Activated CD4-positive, alpha-beta T cell treated with anti-CD3 and anti-CD28 coated beads, Interleukin-2, amount 50 U/mL, for 48 hours (primary cell): ENCODE results near the gene PDLIM5.
"Not testable (repeated sequence)": the region's sequence is repeated elsewhere in the genome, so short reads cannot be mapped to it uniquely, and the experiment has no call there.

ENCODE experiments used
- DNase-seq, 2 experiments: peaks; one replicate each; pipeline ENCODE4 v3.0.0-alpha.2; 2020

Gene PDLIM5

GRCh38 chr4:94531991-94532789 is 80.4 kb downstream of the PDLIM5 start:
- no peak for DNase-seq

DNA sequence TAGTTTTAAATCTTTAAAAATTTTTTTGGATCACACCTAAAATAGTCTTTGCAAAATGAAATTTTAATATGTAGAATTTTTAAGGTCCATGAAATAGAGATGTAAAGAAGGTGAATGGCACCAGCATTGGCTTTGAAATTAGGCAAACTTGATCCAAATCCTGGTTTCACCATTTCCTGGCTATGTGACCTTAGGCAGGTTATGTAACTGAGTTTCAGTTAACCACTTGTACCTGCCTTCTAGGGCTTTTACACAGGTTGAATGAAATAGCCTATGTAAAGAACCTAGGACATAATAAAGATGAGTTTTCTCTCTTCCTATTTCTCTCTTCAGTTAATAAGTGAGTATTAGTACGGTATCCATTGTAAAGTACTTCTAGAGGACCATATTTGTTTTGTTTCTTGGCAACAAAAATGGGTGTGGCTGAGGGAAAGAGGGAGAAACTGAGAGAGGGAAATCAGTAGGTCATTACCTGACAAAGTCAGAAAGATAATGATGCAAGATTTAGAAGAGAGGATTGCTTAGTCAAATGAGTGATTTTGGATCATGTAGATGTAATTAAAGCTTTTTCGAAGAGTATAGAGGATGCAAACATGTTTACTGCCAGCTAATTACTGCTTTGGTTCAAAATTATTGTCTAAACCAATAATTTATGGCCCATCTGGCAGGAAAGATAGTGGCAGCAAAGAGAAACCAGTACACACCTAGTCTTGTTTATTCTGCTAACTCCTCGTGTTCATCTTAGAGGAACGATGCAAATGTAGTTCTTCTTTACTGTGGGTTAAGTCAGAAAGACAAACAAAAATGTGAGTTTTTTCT is 81.9 kb downstream of the PDLIM5 start:
- no peak for DNase-seq

DNA sequence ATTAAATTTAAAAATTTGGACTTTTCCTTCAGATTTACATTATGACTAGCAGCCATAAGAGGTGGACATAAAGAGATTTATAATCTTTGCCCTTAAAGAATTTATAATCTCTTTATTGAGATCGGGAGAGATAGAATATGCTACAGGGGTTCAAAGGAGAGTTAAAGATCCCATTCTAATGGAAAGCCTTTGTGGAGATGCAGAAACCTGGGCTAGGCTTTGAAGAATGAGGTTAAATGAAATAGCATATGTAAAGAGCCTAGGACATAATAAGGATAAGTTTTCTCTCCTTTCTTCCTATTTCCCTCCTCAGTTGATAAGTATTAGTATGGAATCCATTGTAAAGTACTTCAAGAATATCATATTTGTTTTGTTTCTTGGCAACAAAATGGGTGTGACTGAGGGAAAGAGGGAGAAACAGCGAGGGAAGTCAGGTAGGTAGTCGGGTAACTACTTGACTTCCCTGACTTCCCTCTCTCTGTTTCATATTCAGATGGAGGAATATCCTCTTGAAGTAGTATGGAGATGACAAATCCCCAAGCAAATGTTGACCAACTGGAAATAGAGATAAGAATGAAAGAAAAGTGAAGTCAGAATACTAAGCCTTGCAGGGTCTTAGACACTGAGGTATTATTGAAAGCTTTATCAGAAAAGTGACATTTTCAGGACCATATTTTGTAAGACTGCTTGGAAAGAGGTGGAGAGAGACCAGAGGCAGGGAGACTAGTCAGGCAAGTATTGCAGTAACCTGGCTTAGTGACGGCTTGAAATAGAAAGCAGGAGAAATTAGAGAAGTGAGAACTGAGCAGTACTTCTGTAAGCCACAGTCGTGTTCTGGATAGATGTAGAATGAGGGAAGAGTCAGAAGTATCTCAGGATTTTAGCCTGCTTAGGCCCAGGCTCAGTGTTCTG is 82.9 kb downstream of the PDLIM5 start:
- DNase-seq, result no peak

- no peak for DNase-seq
Observed at GRCh38 chr4:94536049-94536448, 84.3 kb downstream of the PDLIM5 start.

GRCh38 chr4:94536649-94537469 is 85.1 kb downstream of the PDLIM5 start:
- DNase-seq, result no peak

- DNase-seq, result no peak
Observed at GRCh38 chr4:94537921-94538628, 86.3 kb downstream of the PDLIM5 start.

- no peak for DNase-seq
Observed at GRCh38 chr4:94540476-94540875, 88.7 kb downstream of the PDLIM5 start.

GRCh38 chr4:94544811-94545210 is 93.1 kb downstream of the PDLIM5 start:
- no peak for DNase-seq

DNA sequence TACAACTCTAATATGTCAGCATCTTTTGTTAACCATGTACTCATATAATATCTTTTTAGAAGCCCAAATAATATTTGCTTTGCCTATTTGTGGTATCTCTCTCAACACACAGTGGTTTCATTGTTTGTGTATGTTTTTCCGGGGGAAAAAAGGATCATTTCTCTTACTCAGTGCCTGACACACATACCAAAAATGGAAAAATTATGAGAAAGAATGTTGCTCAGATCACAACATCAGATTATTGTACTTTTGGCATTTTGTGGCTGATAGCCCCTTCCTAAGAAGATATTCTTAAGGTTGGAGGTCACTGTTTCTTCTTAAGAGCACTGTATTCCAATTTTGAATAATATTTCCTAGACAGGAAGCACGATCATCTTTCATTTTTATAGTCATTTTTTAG is 93.6 kb downstream of the PDLIM5 start:
- no peak for DNase-seq

DNA sequence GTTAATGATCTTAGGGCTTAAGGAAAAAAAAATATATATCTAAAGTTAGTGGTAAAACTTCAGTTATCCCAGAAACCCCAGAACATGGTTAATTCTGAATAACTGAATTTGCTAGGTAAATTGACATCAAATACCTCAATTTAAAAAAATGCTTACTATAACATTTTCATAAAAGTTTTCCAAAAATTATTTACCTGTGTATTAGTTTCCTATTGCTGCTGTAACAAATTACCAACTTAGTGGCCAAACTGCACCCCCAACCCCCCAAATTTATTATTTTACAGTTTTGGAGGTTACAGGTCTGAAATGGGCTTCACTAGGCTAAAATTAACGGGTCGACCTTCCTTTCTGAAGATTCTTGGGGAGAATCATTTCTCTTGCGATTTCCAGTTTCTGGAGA is 95.2 kb downstream of the PDLIM5 start:
- no peak for DNase-seq

GRCh38 chr4:94548571-94548970 is 96.8 kb downstream of the PDLIM5 start:
- no peak for DNase-seq

DNA sequence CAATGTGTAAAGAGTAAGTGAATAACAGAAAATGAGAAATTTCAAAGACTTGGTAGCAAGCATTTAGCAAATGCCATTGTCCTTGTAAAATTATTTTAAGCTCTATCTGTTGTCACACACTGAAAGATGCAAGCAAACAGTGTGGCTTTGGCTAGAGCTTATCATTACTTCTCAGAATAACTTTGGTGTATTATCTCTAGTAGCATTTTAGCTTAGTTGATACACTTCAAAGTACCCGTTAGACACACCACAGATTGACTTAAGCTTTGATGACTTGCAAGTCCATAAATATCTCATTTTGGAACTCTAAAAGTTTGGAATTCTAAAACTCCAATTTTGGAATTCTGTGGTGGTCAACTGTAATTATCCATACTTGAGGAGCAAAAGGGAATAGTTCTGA is 98.6 kb downstream of the PDLIM5 start:
- no peak for DNase-seq

- no peak for DNase-seq
Observed at GRCh38 chr4:94550851-94551250, 99.1 kb downstream of the PDLIM5 start.

- DNase-seq, result no peak
Observed at GRCh38 chr4:94551643-94552564, 100.2 kb downstream of the PDLIM5 start.

GRCh38 chr4:94556047-94556446 is 104.3 kb downstream of the PDLIM5 start:
- DNase-seq, result not testable (repeated sequence)

DNA sequence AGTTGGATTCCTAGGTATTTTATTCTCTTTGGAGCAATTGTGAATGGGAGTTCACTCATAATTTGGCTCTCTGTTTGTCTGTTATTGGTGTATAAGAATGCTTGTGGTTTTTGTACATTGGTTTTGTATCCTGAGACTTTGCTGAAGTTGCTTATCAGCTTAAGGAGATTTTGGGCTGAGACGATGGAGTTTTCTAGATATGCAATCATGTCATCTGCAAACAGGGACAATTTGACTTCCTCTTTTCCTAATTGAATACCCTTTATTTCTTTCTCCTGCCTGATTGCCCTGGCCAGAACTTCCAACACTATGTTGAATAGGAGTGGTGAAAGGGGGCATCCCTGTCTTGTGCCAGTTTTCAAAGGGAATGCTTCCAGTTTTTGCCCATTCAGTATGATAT is 105.9 kb downstream of the PDLIM5 start:
- DNase-seq, result not testable (repeated sequence)

DNA sequence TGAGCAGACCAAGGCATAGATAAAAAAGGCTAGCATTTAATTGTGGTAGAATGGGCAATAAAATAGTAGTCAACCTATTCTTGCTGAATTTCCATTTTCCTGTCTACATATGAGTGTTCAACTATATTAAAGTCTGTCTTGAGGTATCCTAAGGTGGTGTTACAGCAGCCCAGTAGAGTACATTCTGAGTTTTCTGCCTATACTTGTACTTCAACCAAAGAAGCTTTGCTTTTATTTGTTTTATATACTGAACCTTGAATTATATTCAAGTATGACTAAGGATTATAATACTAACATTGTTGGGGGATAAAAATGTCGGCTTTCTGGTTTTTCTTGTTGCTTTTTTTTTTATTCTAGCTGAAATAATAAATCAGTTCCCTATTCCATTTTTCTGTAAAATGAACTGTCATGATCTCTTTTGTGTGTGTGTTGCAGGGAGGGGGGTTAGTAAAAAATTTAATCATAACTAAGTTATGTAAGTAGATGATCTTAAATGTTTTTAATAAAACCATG is 106.7 kb downstream of the PDLIM5 start:
- no peak for DNase-seq

- DNase-seq, result no peak
Observed at GRCh38 chr4:94559351-94559806, 107.6 kb downstream of the PDLIM5 start.

DNA sequence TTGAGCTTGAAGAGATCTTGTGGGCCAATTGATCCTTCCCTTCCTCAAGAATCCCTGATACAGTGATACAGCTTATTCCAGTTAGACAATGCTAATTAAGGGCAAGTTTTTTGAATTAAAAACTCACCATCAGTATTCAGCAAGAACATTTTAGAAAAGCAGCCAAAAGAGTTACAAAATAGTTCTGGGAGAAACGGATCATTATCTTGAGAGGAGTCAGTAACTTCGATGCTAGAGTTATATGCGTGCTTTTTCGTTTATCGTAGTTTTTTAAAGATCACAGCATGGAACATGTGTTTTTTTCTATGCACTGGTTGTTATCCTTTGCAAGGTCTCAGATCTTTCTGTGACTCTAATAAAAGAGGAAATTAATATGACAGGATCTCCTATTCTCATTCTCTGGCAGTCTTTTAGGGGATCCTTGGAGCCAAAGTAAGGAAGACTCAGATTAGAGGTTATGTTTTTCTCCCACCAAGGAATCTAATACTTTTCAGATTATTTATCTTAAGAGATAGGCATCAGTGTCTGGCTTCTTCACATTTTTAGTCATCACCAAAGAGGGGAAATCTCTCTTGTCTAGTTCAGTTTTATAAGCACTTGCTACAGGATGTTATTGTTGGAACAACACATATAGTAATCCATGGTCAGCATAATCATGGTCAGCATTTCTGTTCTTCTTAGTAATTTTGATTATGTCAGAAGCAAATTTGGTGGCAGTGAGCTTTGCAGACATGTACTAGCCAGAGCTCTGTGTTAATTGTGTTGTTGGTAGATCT is 109.7 kb downstream of the PDLIM5 start:
- no peak for DNase-seq
